OCI-M2 (cell line): ENCODE measurements around the gene GPR42.

Experiments
- DNase-seq: peaks from one replicate; lab custom pipeline; 2025; ENCODE audit not compliant: unreplicated experiment; lab: John Stamatoyannopoulos, UW

GPR42 gene

DNA sequence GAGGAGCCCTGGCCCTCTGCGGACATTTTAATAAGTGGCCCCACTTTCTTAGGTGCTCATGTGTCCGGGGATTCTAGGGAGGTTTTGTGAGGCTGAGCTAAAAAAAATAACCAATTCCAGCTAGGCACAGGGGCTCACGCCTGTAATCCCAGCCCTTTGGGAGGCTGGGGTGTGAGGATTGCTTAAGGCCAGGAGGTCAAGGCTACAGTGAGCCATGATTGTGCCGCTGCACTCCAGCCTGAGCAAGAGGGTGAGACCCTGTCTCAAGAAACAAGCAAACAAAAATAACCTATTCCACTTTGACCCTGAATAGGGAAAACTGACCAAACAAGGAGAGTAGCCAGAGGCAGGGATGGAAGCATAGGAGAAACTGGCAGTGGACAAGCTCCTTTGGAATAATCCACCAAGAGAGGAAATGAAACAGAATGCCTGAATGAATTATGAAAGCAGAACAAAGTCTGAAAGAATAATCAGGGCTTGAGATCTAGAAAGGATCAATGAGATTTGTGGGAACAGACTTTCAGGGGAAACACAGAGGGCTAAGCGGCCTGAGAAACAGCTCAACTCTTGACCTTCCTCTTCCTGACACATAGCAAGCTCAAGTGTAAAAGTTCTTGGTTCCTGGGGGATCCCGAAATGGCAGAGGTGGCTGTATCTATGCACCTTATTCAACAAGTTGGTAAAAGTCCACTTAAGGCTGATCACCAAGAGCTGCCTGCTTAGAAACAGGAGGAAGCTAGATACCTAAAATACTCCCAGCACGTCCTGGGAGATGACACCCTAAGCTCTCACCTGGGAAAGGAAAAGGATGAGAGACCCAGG lies 47.1 kb downstream of the GPR42 start:
- no peak for DNase-seq

DNA sequence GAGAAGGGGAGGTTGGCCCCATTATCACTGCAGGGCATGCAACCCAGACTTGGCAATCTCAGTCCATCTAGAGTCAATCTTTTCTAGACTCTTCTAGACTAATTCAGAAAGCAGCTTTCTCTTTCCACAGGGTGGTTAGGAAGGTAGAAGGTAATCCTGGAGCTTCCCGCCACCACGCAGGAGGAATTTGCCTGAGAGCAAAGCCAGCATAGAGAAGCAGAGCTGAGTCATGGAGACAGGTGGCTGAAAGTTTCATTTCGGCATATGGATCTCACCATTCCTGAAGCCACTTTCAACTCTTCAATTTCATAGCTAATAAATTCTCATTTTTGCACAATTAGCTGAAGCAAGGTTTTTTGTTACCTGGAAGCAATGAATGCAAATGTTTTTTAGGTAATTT lies 48.2 kb downstream of the GPR42 start:
- DNase-seq, result no peak

DNA sequence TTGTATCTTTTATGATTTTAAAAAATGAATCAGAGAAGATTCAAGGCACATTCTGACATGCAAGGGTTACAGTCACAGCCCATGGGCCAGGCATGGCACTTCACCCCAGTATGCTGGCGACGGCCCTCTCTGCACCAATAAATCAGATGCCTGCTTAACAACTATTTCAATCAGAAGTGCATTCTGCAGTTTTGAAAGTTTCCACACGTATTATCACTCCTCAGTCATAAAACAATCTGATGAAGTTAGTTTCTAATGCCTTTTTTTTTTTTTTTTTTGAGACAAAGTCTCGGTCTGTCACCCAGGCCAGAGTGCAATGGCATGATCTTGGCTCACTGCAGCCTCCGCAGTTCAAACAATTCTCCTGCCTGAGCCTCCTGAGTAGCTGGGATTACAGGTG lies 48.9 kb downstream of the GPR42 start:
- no peak for DNase-seq

DNA sequence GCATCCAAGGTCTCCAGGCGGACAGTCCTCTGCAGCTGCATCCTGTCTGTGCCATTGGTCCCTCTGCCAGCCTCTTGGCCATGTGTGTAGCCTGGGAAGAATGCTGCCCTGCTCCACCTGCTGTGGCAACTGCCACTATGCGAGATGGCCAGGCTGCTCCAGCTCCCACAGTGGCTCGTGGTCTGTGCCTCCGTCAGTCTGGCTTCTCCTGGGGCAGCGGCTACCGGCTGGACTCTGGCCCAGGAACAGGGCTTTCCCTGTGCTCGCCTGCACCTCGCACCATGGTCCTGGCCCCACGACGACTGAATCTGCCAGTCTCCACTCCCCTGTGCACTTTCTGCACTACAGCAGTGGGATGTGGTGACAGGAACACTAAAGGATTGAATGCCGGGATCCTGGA lies 50.5 kb downstream of the GPR42 start:
- DNase-seq, result no peak
